Measurements from ENCODE around the gene RPLP2. TPM values are rescaled to one million over a fixed set of nuclear protein-coding genes. Genes with fewer than 3 reads are reported as not detected.
A peak's percentile ranks its signal among the peaks of the same experiment; 100 is the strongest.

The RPLP2 gene
- total RNA-seq (1,000 to 10,000 TPM; 4,870 to 5,155 TPM), polyA plus RNA-seq (1,000 to 10,000 TPM; 1,822 to 3,757 TPM)

DNA sequence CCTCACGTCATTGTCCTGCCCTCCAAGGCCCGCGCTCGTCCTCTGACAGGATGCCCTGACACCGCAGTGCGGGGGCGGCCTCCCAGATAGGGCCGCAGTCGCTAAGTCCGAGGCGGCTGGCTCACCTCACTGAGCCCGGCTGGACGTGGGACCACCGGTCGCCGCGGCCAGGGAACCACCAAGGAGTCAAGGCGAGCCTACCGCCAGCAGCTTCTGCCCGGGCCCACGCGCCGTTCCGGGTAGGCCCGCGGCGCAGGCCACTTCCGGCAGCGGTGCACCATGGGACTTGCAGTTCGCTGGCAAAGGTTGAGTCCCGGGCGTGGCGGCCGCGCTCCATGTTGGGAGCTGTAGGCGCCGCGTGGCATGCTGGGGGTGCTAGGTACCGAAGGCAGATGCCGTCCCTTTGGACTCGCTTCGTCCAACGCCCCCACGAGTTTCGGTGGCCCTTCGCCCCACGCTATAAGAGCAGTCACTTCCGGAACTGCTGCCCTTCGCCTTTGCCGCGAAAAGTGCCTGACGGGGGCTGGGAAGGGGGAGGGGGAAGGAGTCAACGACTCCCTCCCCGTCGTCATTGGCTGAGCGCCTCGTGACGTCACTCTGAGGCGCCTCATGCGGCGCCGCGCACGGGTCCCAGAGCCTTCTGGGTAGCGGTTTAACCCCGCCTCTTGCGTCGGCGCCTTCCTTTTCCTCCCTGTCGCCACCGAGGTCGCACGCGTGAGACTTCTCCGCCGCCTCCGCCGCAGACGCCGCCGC is at the start of gene RPLP2:
RPLP2 (plus strand) TSS at position 681 of the 753 bp plus-strand sequence. CDS start 268 bp downstream, outside the sequence.
- Histone ChIP-seq H3K27me3 (ENCODE audit: insufficient read depth, low read length) (no peaks in the 10 kb centered on the region), H3K4me1 (ENCODE audit: insufficient read depth, low read length) (peaks cover 35% of the 10 kb centered on the region), H3K27ac (ENCODE audit: low read depth, low read length) (peak within 1 kb of the TSS; percentile 96), H3K4me3 (ENCODE audit: low read length in 2 of 2) (peak within 1 kb of the TSS; percentile 53 to 100), H3K36me3 (ENCODE audit: insufficient read depth, low read length) (peaks cover 25% of the 10 kb centered on the region), H3K9me3 (ENCODE audit: control insufficient read depth in 1 of 2, low read length in 2 of 2) (no peaks in the 10 kb centered on the region)
- H3K27me3 Mint-ChIP-seq: no peaks in the 10 kb centered on the region
- H3K4me3 Mint-ChIP-seq: peak within 1 kb of the TSS; percentile 91 to 98 (median 94)
- POLR2A ChIA-PET (ENCODE audit: partially characterized antibody): interaction anchor here (0.7 to 4.7 kb wide), 21 partner anchors 11 to 602 kb away, joined by 3 to 109 read pairs (median 5); partner anchors contain the start of genes BET1L, CRACR2B, DEAF1 and GATD1
- H3K4me1 Mint-ChIP-seq: peaks cover 8 to 48% (median 29%) of the 10 kb centered on the region in 4 donors
- H3K27ac Mint-ChIP-seq: peak within 1 kb of the TSS; percentile 98 to 100 (median 99)
- peak; percentile 97 to 99 (median 97) for DNase-seq
- CTCF ChIA-PET (ENCODE audit: partially characterized antibody): interaction anchor here (0.8 to 1.7 kb wide), 2 partner anchors 10 to 39 kb away, joined by 3 read pairs; partner anchors contain the start of gene PNPLA2
- H3K36me3 Mint-ChIP-seq: peaks cover 4 to 34% of the 10 kb centered on the region in 2 donors
- intact Hi-C loops (cut with micrococcal nuclease): loop anchor here (1.0 to 5.0 kb wide), 6 partner anchors 10 to 602 kb away; partner anchors contain the start of genes BET1L, GATD1, IRF7 and POLR2L
- peaks cover 0 to 3% (median 0%) of the 10 kb centered on the region in 8 donors for H3K9me3 Mint-ChIP-seq

GRCh38 chr11:760236-760635 is 49.5 kb upstream of the RPLP2 start:
- ChIA-PET POLR2A (ENCODE audit: partially characterized antibody) (no interaction called here), CTCF (ENCODE audit: partially characterized antibody) (interaction anchor here (0.7 to 1.2 kb wide), 3 partner anchors 10 to 34 kb away, joined by 3 to 6 read pairs (median 3); no protein-coding TSS in a partner anchor)
- Histone ChIP-seq H3K4me1 (ENCODE audit: insufficient read depth, low read length) (no peaks in the 10 kb centered on the region), H3K4me3 (ENCODE audit: low read length in 2 of 2) (no peak overlapping the region), H3K9me3 (ENCODE audit: control insufficient read depth in 1 of 2, low read length in 2 of 2) (no peaks in the 10 kb centered on the region), H3K36me3 (ENCODE audit: insufficient read depth, low read length) (peaks cover 52% of the 10 kb centered on the region), H3K27ac (ENCODE audit: low read depth, low read length) (no peak overlapping the region), H3K27me3 (ENCODE audit: insufficient read depth, low read length) (no peaks in the 10 kb centered on the region)
- Mint-ChIP-seq H3K4me1 (no peaks in the 10 kb centered on the region), H3K9me3 (no peaks in the 10 kb centered on the region), H3K27me3 (no peaks in the 10 kb centered on the region), H3K36me3 (peaks cover 12 to 52% of the 10 kb centered on the region in 2 donors), H3K27ac (peak overlapping the region in 1 of 7 donors; percentile 47), H3K4me3 (no peak overlapping the region)
- intact Hi-C loops (cut with micrococcal nuclease): loop anchor here (5.0 kb wide), 1 partner anchor 37 kb away; the partner anchor contains the start of gene SLC25A22
- DNase-seq: no peak

DNA sequence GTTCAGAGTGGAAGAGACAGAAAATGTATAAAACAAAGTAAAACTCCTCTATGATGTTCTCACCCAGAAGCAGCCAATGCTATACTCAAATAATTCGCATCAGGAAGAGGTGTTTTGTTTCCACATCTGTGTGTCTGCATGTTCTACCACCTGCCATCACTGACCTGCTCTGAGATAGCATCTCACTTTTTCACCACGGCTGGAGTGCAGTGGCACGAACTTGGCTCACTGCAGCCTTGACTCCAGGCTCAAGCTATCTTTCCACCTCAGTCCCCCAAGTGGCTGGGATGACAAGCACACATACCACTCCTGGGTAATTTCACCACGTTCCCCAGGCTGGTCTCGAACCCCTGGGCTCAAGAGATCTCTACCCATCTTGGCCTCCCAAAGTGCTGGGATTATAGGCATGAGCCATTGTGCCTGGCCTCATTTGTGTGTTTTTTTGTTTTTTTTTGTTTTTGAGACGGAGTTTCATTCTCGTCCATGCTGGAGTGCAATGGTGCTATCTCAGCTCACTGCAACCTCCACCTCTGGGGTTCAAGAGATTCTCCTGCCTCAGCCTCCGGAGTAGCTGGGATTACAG is 48.1 kb upstream of the RPLP2 start:
- Histone ChIP-seq H3K4me1 (ENCODE audit: insufficient read depth, low read length) (no peaks in the 10 kb centered on the region), H3K36me3 (ENCODE audit: insufficient read depth, low read length) (peaks cover 52% of the 10 kb centered on the region), H3K27ac (ENCODE audit: low read depth, low read length) (no peak overlapping the region), H3K4me3 (ENCODE audit: low read length in 2 of 2) (no peak overlapping the region), H3K9me3 (ENCODE audit: control insufficient read depth in 1 of 2, low read length in 2 of 2) (no peaks in the 10 kb centered on the region), H3K27me3 (ENCODE audit: insufficient read depth, low read length) (no peaks in the 10 kb centered on the region)
- Mint-ChIP-seq H3K27me3 (no peaks in the 10 kb centered on the region), H3K27ac (peak overlapping the region in 2 of 7 donors; percentile 42 to 43), H3K36me3 (peaks cover 12 to 52% of the 10 kb centered on the region in 2 donors), H3K4me3 (no peak overlapping the region), H3K9me3 (no peaks in the 10 kb centered on the region), H3K4me1 (no peaks in the 10 kb centered on the region)
- POLR2A ChIA-PET (ENCODE audit: partially characterized antibody): no interaction called here
- intact Hi-C loops (cut with micrococcal nuclease): loop anchor here (5.0 kb wide), 1 partner anchor 36 kb away; the partner anchor contains the start of gene SLC25A22
- no peak for DNase-seq
- CTCF ChIA-PET (ENCODE audit: partially characterized antibody): interaction anchor here (0.7 to 1.4 kb wide), 3 partner anchors 28 to 65 kb away, joined by 3 read pairs; no protein-coding TSS in a partner anchor

DNA sequence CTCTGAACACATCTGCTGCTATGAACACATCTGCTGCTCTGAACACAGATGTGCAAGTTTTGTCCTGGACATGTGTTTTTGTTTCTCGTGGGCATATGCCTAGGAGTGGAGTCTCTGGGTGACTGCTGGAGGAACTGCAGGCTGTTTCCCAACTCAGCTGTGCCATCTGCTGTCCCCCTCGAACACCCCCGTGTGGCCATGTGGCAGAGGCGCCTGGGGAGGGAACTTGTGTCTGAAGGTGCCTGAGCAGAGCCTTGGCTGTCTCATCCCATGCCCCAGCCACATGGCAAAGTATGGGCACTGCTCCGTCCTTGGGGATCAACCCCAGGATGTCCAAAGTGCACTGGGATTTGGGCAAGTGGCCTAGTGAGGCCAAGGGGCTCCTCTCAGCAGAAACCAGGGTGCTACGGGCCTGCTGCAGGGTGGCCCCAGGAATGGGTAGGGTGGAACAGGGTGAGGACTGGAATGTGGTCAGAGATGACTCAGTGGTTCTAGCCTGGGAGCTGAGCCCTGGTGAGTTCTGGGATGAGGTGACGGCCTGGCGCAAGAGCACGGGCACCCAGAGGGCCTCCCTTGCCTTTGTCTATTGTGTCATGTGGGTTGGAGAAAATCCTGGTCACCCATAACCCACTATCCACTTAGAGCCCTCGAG is 47.2 kb upstream of the RPLP2 start:
- H3K4me1 Mint-ChIP-seq: no peaks in the 10 kb centered on the region
- H3K4me3 Mint-ChIP-seq: no peak overlapping the region
- CTCF ChIA-PET (ENCODE audit: partially characterized antibody): interaction anchor here (0.7 to 2.2 kb wide), 3 partner anchors 14 to 35 kb away, joined by 3 to 7 read pairs (median 6); partner anchors contain the start of gene TALDO1
- peak overlapping the region in 3 of 7 donors; percentile 36 to 74 (median 68) for H3K27ac Mint-ChIP-seq
- H3K36me3 Mint-ChIP-seq: peaks cover 10 to 49% of the 10 kb centered on the region in 2 donors
- no peaks in the 10 kb centered on the region for H3K9me3 Mint-ChIP-seq
- no peaks in the 10 kb centered on the region for H3K27me3 Mint-ChIP-seq
- Histone ChIP-seq H3K9me3 (ENCODE audit: control insufficient read depth in 1 of 2, low read length in 2 of 2) (no peaks in the 10 kb centered on the region), H3K27me3 (ENCODE audit: insufficient read depth, low read length) (no peaks in the 10 kb centered on the region), H3K4me1 (ENCODE audit: insufficient read depth, low read length) (no peaks in the 10 kb centered on the region), H3K36me3 (ENCODE audit: insufficient read depth, low read length) (peaks cover 46% of the 10 kb centered on the region), H3K27ac (ENCODE audit: low read depth, low read length) (no peak overlapping the region), H3K4me3 (ENCODE audit: low read length in 2 of 2) (no peak overlapping the region)
- no peak for DNase-seq
- intact Hi-C loops (cut with micrococcal nuclease): loop anchor here (5.0 kb wide), 1 partner anchor 35 kb away; the partner anchor contains the start of gene SLC25A22
- POLR2A ChIA-PET (ENCODE audit: partially characterized antibody): no interaction called here

DNA sequence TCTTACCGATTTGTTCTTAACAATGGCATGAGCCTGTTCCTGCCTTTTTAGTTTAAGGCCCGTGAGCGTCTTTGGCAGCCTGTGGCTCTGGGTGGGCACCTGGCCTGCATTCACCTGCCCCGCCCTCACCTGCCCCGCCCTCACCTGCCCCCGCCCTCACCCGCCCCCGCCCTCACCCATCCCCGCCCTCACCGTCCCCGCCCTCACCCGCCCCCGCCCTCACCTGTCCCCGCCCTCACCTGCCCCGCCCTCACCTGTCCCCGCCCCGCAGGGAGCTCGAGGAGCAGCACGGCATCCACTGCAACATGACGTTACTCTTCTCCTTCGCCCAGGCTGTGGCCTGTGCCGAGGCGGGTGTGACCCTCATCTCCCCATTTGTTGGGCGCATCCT is 46.7 kb upstream of the RPLP2 start:
- H3K4me3 ChIP-seq (ENCODE audit: low read length in 2 of 2): no peak overlapping the region
- H3K9me3 ChIP-seq (ENCODE audit: control insufficient read depth in 1 of 2, low read length in 2 of 2): no peaks in the 10 kb centered on the region
- Mint-ChIP-seq H3K9me3 (no peaks in the 10 kb centered on the region), H3K27ac (no peak overlapping the region), H3K4me1 (no peaks in the 10 kb centered on the region), H3K27me3 (no peaks in the 10 kb centered on the region), H3K4me3 (no peak overlapping the region), H3K36me3 (peaks cover 7 to 47% of the 10 kb centered on the region in 2 donors)
- no peak for DNase-seq
- no peaks in the 10 kb centered on the region for H3K4me1 ChIP-seq (ENCODE audit: insufficient read depth, low read length)
- H3K27ac ChIP-seq (ENCODE audit: low read depth, low read length): no peak overlapping the region
- CTCF ChIA-PET (ENCODE audit: partially characterized antibody): interaction anchor here (1.1 to 2.2 kb wide), 4 partner anchors 11 to 36 kb away, joined by 3 to 7 read pairs (median 6); partner anchors contain the start of gene TALDO1
- POLR2A ChIA-PET (ENCODE audit: partially characterized antibody): interaction anchor here (1.6 kb wide), 1 partner anchor 209 kb away, joined by 4 read pairs; no protein-coding TSS in a partner anchor
- H3K36me3 ChIP-seq (ENCODE audit: insufficient read depth, low read length): peaks cover 43% of the 10 kb centered on the region
- intact Hi-C loops (cut with micrococcal nuclease): loop anchor here (5.0 kb wide), 1 partner anchor 34 kb away; the partner anchor contains the start of gene SLC25A22
- no peaks in the 10 kb centered on the region for H3K27me3 ChIP-seq (ENCODE audit: insufficient read depth, low read length)

DNA sequence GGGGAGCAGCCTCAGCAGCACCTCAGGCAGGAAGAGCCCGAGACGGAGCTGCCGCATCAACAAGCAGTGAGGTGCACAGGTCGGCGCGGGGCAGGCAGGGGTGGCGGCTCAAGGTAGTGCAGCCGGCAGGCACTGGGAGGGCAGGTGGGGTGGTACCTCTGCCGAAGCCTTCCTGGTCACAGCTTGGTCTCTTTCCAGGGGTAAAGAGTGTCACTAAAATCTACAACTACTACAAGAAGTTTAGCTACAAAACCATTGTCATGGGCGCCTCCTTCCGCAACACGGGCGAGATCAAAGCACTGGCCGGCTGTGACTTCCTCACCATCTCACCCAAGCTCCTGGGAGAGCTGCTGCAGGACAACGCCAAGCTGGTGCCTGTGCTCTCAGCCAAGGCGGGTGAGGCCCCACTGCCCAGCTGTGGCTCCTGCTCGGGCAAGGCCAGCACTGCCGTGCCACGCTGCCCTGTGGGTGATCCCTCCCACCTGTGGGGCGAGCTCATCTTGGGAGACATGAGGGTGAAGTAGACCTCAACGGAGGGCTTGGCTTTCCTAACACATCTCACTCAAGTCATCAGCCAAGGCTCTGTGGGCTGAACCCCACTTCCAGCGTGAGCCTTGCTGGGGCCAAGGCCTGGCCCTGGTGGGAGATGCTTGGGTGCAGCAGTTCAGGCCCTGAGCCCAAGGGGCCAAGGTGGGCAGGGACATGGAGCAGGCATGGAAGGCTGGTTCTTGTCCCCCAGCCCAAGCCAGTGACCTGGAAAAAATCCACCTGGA is 46.0 kb upstream of the RPLP2 start:
- CTCF ChIA-PET (ENCODE audit: partially characterized antibody): interaction anchor here (1.0 to 2.2 kb wide), 9 partner anchors 10 to 210 kb away, joined by 3 to 7 read pairs (median 3); partner anchors contain the start of genes TALDO1 and TMEM80
- Histone ChIP-seq H3K9me3 (ENCODE audit: control insufficient read depth in 1 of 2, low read length in 2 of 2) (no peaks in the 10 kb centered on the region), H3K36me3 (ENCODE audit: insufficient read depth, low read length) (peaks cover 42% of the 10 kb centered on the region), H3K27me3 (ENCODE audit: insufficient read depth, low read length) (no peaks in the 10 kb centered on the region), H3K27ac (ENCODE audit: low read depth, low read length) (no peak overlapping the region), H3K4me3 (ENCODE audit: low read length in 2 of 2) (no peak overlapping the region), H3K4me1 (ENCODE audit: insufficient read depth, low read length) (no peaks in the 10 kb centered on the region)
- H3K27me3 Mint-ChIP-seq: no peaks in the 10 kb centered on the region
- intact Hi-C loops (cut with micrococcal nuclease): loop anchor here (5.0 kb wide), 1 partner anchor 34 kb away; the partner anchor contains the start of gene SLC25A22
- H3K4me1 Mint-ChIP-seq: no peaks in the 10 kb centered on the region
- H3K27ac Mint-ChIP-seq: no peak overlapping the region
- no peak overlapping the region for H3K4me3 Mint-ChIP-seq
- peaks cover 7 to 45% of the 10 kb centered on the region in 2 donors for H3K36me3 Mint-ChIP-seq
- POLR2A ChIA-PET (ENCODE audit: partially characterized antibody): interaction anchor here (0.9 to 1.6 kb wide), 2 partner anchors 14 to 210 kb away, joined by 3 to 4 read pairs; no protein-coding TSS in a partner anchor
- no peaks in the 10 kb centered on the region for H3K9me3 Mint-ChIP-seq
- no peak for DNase-seq
